NCI-H345 treated with DMSO at 0.1 percent for 48 hours (cell line): Measurements from ENCODE around the gene TASP1.

Experiments
- DNase-seq: peaks from one replicate; lab custom pipeline; 2025; ENCODE audit not compliant: unreplicated experiment; lab: John Stamatoyannopoulos, UW

TASP1 gene

GRCh38 chr20:13447385-13448180, 191.1 kb downstream of the TASP1 start:
- no peak for DNase-seq

- DNase-seq, result no peak
Measured at GRCh38 chr20:13443690-13444089, 195.0 kb downstream of the TASP1 start.

- no peak for DNase-seq
Measured at GRCh38 chr20:13442986-13443385, 195.7 kb downstream of the TASP1 start.

GRCh38 chr20:13441388-13441787, 197.3 kb downstream of the TASP1 start:
- DNase-seq, result no peak

- no peak for DNase-seq
Measured at GRCh38 chr20:13436530-13436929, 202.2 kb downstream of the TASP1 start.

GRCh38 chr20:13432126-13432525, 206.6 kb downstream of the TASP1 start:
- DNase-seq, result no peak

GRCh38 chr20:13430346-13431002, 208.3 kb downstream of the TASP1 start:
- DNase-seq, result no peak

GRCh38 chr20:13428684-13429083, 210.0 kb downstream of the TASP1 start:
- no peak for DNase-seq

GRCh38 chr20:13426870-13427269, 211.9 kb downstream of the TASP1 start:
- DNase-seq, result no peak

- DNase-seq, result no peak
Measured at GRCh38 chr20:13425381-13426135, 213.2 kb downstream of the TASP1 start.

GRCh38 chr20:13424174-13424833, 214.4 kb downstream of the TASP1 start:
- DNase-seq, result no peak

GRCh38 chr20:13423472-13424173, 215.1 kb downstream of the TASP1 start:
- DNase-seq, result no peak

GRCh38 chr20:13422637-13423036, 216.1 kb downstream of the TASP1 start:
- DNase-seq, result no peak

- no peak for DNase-seq
Measured at GRCh38 chr20:13420625-13421024, 218.1 kb downstream of the TASP1 start.

- DNase-seq, result no peak
Measured at GRCh38 chr20:13419477-13419876, 219.3 kb downstream of the TASP1 start.

- DNase-seq, result no peak
Measured at GRCh38 chr20:13418263-13419229, 220.2 kb downstream of the TASP1 start.

GRCh38 chr20:13416531-13416930, 222.2 kb downstream of the TASP1 start:
- DNase-seq, result no peak

GRCh38 chr20:13412806-13413445, 225.8 kb downstream of the TASP1 start:
- no peak for DNase-seq

- no peak for DNase-seq
Measured at GRCh38 chr20:13404293-13404692, 234.4 kb downstream of the TASP1 start.
